ENCODE measurements around the gene HOXB9. TPM values are rescaled to one million over a fixed set of nuclear protein-coding genes. Genes with fewer than 3 reads are reported as not detected.

The HOXB9 gene
- polyA plus RNA-seq, 4 donors = 51.6 to 75.3 (median 66.7) TPM

- DNase-seq (ENCODE audit: low read depth in 4 of 4, low spot score in 3 of 4) = no peak
Observed at GRCh38 chr17:48600244-48601098, 25.7 kb downstream of the HOXB9 start.

- DNase-seq (ENCODE audit: low read depth in 4 of 4, low spot score in 3 of 4) = no peak
Observed at GRCh38 chr17:48599354-48599753, 26.8 kb downstream of the HOXB9 start.

- no peak for DNase-seq (ENCODE audit: low read depth in 4 of 4, low spot score in 3 of 4)
Observed at GRCh38 chr17:48598736-48599135, 27.4 kb downstream of the HOXB9 start.

GRCh38 chr17:48597778-48598631 is 28.2 kb downstream of the HOXB9 start:
- DNase-seq (ENCODE audit: low read depth in 4 of 4, low spot score in 3 of 4) = no peak

DNA sequence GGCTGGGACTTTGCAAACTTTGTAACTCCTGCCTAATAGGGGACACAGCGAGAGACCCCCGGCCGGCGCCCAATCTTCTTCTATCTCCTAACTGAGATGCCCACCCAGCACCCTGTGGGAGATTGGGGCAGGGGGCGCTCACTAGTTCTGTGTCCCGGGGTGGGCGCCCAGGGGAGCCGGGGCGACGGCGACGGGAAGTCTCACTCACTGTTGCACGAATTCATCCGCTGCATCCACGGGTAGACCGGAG is 28.7 kb downstream of the HOXB9 start:
- DNase-seq (ENCODE audit: low read depth in 4 of 4, low spot score in 3 of 4) = no peak

DNA sequence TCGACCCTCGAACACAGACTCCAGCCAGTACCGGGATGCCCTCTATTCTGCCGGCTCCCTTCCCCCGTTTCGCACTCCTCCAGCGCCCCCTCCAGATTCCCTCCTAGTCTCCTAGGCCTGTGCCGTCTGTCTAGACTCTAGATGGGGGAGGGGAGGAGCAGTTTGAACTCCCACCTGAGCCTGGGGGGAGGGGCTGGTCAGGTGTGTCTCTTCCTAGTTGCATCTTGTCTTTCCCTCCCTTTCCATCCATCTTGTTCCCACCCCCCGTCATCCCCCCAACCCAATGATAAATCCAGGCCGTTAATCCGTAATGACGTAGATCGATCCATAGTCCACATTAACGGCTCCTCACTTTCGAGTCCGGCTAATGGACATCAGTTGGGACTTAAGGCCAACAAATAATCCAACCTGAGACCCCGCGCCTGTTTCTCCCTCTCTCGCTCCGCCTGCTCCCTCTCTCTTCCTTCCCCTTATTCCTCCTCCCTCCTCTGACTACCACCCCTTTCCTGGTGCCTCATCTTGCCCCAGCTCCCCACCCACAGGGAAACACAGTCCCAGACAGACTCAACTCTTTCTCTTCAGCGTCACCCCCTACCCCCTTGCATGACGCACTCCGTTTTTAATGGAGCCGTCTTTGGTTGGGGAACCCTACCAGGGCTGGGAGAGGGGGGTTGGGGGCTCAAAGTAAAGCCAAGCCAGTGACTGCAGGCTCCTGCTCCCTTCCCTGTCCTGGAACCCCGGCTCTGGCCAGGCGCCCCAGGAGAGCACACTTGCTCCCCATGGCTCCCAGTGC is 29.2 kb downstream of the HOXB9 start:
- DNase-seq (ENCODE audit: low read depth in 4 of 4, low spot score in 3 of 4) = no peak

GRCh38 chr17:48596000-48596734 is 30.0 kb downstream of the HOXB9 start:
- no peak for DNase-seq (ENCODE audit: low read depth in 4 of 4, low spot score in 3 of 4)

DNA sequence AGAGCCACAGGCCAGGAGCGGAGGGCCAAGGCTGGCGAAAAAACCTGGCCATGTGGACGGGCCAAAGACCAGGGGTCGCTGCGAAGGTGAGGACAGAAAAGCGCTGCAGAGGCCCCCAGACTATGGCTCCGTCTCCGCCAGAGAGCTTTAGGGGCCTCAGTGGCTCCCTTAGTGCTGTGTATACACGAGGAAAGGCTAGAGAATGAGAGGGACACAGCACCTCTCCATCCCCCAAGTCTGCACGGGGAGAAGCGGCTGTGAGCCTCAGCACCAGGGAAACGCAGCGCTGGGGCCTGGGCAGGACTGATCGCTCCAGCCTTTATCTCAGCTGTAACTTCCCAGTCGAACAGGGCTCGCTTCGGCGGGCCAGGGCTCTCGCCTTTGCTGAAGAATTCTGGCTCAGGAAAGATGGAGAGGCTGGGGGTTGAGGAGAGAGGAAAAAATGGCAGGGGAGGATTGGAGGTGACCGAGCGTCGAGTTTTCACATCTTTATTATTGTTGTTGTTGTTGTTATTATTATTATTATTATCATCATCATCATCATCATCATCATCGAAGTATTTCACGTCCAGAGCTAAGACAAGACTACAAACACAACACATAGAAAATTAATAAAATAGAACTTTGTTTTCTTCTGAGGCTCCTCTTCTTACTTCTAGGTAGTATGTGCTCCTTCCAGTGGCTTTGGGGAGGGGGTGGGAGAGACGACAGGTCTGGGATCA is 30.7 kb downstream of the HOXB9 start:
- DNase-seq (ENCODE audit: low read depth in 4 of 4, low spot score in 3 of 4) = no peak

DNA sequence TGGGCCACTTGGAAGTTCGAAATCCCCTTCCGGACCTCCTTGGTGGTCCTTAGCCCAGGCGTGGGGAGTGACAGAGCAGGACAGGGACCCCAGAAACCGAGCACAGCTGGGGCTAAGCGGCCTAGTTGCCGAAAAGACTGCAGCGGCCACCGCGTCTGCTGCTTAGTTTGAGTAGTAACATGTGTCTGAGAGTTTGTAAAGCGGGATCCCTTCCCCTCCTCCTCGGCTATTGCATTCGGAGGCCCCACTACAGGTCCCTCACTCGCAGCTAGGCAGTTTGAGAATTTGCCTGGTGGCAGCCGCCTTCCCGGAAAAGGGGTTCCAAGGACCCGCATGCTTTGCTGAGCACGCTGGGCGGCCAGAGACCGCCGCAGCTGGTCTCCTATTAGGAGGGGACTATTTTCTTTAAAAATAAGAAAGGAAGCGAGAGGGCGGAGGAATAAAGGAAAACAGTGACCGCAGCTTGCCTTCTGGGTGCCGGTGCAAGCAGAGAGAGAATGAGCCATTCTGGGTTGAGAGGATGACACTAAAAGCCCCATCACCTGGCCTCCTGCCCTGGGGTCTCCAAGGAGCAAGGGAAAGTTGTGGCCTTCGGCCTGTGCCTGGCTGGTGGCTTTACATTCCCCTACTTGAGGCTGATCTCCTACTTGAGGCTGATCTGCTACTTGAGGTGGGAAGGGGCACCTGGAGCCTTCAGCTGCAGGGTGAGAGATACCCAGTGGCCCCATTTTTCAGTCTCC is 31.4 kb downstream of the HOXB9 start:
- no peak for DNase-seq (ENCODE audit: low read depth in 4 of 4, low spot score in 3 of 4)

- DNase-seq (ENCODE audit: low read depth in 4 of 4, low spot score in 3 of 4) = peak in 1 of 4 donors; percentile 81
Observed at GRCh38 chr17:48593840-48594537, 32.2 kb downstream of the HOXB9 start.

- DNase-seq (ENCODE audit: low read depth in 4 of 4, low spot score in 3 of 4) = no peak
Observed at GRCh38 chr17:48593126-48593829, 32.9 kb downstream of the HOXB9 start, which contains the start of gene HOXB5. TSS of gene HOXB5 (minus strand) at chr17:48593779. CDS start at chr17:48593682, 97 bp downstream.

GRCh38 chr17:48592577-48592976 is 33.6 kb downstream of the HOXB9 start:
- DNase-seq (ENCODE audit: low read depth in 4 of 4, low spot score in 3 of 4) = no peak

GRCh38 chr17:48592057-48592514 is 34.1 kb downstream of the HOXB9 start:
- DNase-seq (ENCODE audit: low read depth in 4 of 4, low spot score in 3 of 4) = no peak

DNA sequence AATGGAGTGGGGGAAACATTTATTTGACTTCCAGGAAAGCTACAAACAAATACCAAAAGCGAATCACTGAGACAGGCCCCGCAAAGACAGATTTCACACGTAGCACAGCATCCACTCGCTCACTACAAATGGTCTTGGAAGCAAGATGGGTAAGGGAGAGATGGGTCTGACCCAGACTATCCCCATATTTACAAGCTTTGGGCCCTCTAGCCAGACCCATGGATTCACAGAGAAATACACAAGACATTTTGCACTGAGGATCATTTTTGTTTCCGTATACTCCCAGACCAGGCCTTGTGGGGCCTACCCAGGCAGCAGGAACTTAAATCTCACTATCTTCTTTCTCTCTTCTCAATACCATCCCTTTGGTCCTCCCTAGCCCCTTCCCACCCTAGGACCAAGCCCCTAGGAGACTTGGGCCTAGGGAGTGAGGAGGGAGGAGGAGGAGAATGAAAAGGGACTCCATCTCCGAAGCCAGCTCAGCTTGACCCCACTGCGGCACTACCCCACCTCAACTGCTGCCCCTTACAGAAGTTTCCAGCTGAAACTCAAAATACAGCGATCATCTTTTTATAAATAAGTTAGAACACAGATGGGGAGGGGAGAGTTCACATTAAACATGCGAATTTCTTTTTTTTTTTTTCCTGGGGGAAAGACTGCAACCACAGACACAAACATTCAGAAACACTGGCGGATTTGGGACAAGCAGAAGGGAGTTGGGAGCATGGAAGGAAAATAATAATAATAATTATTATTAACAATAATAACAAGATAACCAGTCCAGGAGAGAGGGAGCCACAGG is 34.7 kb downstream of the HOXB9 start:
- DNase-seq (ENCODE audit: low read depth in 4 of 4, low spot score in 3 of 4) = no peak

DNA sequence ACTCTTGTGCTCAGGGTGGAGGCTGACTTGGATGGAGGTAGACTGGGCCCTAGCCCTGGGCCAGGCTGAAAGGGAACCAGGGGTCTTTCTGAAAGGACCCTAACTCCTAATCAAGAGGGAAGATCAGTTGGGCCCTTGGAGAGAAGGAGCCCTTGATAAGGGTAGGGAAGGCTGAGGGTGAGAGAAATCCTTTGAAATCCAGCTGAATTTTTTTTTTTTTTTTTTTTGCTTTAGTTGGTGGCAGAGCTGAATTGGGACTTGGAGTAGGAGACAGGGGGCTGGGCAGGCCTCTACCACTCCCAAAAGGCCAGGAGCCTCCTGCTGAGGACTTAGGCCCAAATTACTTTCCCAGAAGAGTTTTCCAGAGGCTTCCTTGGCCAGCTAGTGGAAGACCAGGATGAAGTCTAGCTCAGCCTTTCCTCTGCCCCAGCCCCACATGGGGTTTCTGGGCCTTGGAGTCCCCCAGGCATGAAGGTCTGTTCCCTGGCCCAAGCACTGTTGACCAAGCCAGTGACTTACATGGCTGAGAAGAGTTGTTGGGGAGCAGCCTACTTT is 35.5 kb downstream of the HOXB9 start:
- DNase-seq (ENCODE audit: low read depth in 4 of 4, low spot score in 3 of 4) = no peak

- DNase-seq (ENCODE audit: low read depth in 4 of 4, low spot score in 3 of 4) = peak in 3 of 4 donors; percentile 85 to 92 (median 89)
Observed at GRCh38 chr17:48589831-48590606, 36.1 kb downstream of the HOXB9 start, which contains the start of gene HOXB3. TSS of gene HOXB3 (minus strand) at chr17:48590241. CDS start at chr17:48552474, 37,767 bp downstream.
